HG03439 (cell line): ENCODE data around the gene PRKCZ.
"Not testable (repeated sequence)": the region's sequence is repeated elsewhere in the genome, so short reads cannot be mapped to it uniquely, and the experiment has no call there.

Experiments
- ATAC-seq: cut with Tn5 transposase; IDR thresholded peaks from one replicate; pipeline ENCODE4 v1.9.1; 2021; ENCODE audit warnings: mild to moderate bottlenecking, moderate library complexity; ENCODE audit not compliant: unreplicated experiment

PRKCZ gene

GRCh38 chr1:2147869-2148268 is 97.7 kb downstream of the PRKCZ start:
- not testable (repeated sequence) for ATAC-seq

GRCh38 chr1:2148691-2149090 is 98.5 kb downstream of the PRKCZ start:
- no peak for ATAC-seq

- ATAC-seq = no peak
These were observed 100.6 kb downstream of the PRKCZ start for GRCh38 chr1:2150801-2151200.

- no peak for ATAC-seq
These were observed 101.0 kb downstream of the PRKCZ start for GRCh38 chr1:2151252-2151651.

GRCh38 chr1:2151911-2152310 is 101.7 kb downstream of the PRKCZ start:
- no peak for ATAC-seq

GRCh38 chr1:2152954-2153353 is 102.7 kb downstream of the PRKCZ start:
- no peak for ATAC-seq

- no peak for ATAC-seq
These were observed 103.8 kb downstream of the PRKCZ start for GRCh38 chr1:2154022-2154421.

GRCh38 chr1:2155147-2155598 is 105.0 kb downstream of the PRKCZ start:
- no peak for ATAC-seq

GRCh38 chr1:2155788-2156187 is 105.6 kb downstream of the PRKCZ start:
- no peak for ATAC-seq

- no peak for ATAC-seq
These were observed 106.7 kb downstream of the PRKCZ start for GRCh38 chr1:2156866-2157265.

GRCh38 chr1:2157856-2158255 is 107.6 kb downstream of the PRKCZ start:
- no peak for ATAC-seq

- ATAC-seq = no peak
These were observed 108.1 kb downstream of the PRKCZ start for GRCh38 chr1:2158272-2158671.

GRCh38 chr1:2159124-2159523 is 108.9 kb downstream of the PRKCZ start:
- ATAC-seq = no peak

GRCh38 chr1:2160451-2161300 is 110.5 kb downstream of the PRKCZ start:
- no peak for ATAC-seq

- ATAC-seq = no peak
These were observed 113.0 kb downstream of the PRKCZ start for GRCh38 chr1:2163205-2163604.

- no peak for ATAC-seq
These were observed 115.4 kb downstream of the PRKCZ start for GRCh38 chr1:2165646-2166045.

GRCh38 chr1:2166254-2166653 is 116.0 kb downstream of the PRKCZ start:
- ATAC-seq = no peak

- no peak for ATAC-seq
These were observed 116.5 kb downstream of the PRKCZ start for GRCh38 chr1:2166695-2167094.

- no peak for ATAC-seq
These were observed 117.9 kb downstream of the PRKCZ start for GRCh38 chr1:2168090-2168489.

GRCh38 chr1:2168535-2168934 is 118.3 kb downstream of the PRKCZ start:
- no peak for ATAC-seq

GRCh38 chr1:2169200-2169836 is 119.1 kb downstream of the PRKCZ start:
- ATAC-seq = no peak

GRCh38 chr1:2170211-2170610 is 120.0 kb downstream of the PRKCZ start:
- no peak for ATAC-seq
